Mesodermal cell (in vitro differentiated cells): ENCODE results near the gene STAC2.

Source experiments
- H3K27ac ChIP-seq: 2 replicates; pipeline ENCODE4 v1.7.0; 2013; ENCODE audit warnings: mild to moderate bottlenecking, low read depth, low read length, moderate library complexity; ENCODE audit not compliant: severe bottlenecking
- H3K36me3 ChIP-seq: 2 replicates; pipeline ENCODE4 v1.7.1; 2013; ENCODE audit warnings: mild to moderate bottlenecking, low read length, moderate library complexity; ENCODE audit not compliant: control insufficient read depth, insufficient read depth
- H3K4me1 ChIP-seq: one replicate; pipeline ENCODE4 v1.7.1; 2013; ENCODE audit warnings: mild to moderate bottlenecking, low read length; ENCODE audit not compliant: insufficient read depth, control insufficient read depth, poor library complexity, severe bottlenecking
- H3K4me3 ChIP-seq: 2 replicates; pipeline ENCODE4 v1.7.0; 2013; ENCODE audit warnings: low read length, control low read depth, mild to moderate bottlenecking; ENCODE audit not compliant: insufficient read depth, poor library complexity, severe bottlenecking; ENCODE audit errors: extremely low read depth
- H3K9me3 ChIP-seq: 2 replicates; pipeline ENCODE4 v1.7.1; 2013; ENCODE audit warnings: mild to moderate bottlenecking, low read length, moderate library complexity; ENCODE audit not compliant: control insufficient read depth
- WGBS, 2 experiments: methylation state at CpG; one replicate each; pipeline ENCODE4 v1.1.5; 2013; ENCODE audit warnings: missing lambda C conversion rate in 2 of 2; ENCODE audit not compliant: insufficient coverage in 2 of 2; 5-methylcytosine and 5-hydroxymethylcytosine counted together

STAC2 gene

DNA sequence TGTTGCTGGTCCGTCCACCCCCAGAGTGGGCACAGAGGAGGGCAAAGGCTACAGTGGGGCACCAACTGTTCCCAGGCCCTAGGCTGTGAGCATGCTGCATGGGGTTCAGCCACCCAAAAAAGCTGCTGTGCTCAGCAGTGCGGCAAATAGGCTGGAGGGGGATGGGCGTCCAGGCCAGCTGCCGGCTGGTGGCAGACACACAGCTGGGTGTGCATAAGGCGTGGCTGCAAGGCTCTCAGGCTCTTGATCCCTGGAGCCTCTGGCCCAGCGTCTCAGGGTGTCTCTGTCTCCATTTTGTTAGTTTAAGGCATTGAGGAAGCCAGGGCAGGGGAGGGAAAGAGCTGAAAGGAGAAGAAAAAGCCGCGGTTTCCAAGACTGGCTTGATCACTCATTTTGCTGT is 16.9 kb downstream of the STAC2 start:
- WGBS, 2 experiments = 74 to 76% methylated on average over 4 to 8 of the region's 8 CpGs
- Histone ChIP-seq H3K4me3 (no peak overlapping the region), H3K9me3 (no peaks in the 10 kb centered on the region), H3K36me3 (peaks cover 15% of the 10 kb centered on the region), H3K27ac (no peak overlapping the region), H3K4me1 (peaks cover 9% of the 10 kb centered on the region)

DNA sequence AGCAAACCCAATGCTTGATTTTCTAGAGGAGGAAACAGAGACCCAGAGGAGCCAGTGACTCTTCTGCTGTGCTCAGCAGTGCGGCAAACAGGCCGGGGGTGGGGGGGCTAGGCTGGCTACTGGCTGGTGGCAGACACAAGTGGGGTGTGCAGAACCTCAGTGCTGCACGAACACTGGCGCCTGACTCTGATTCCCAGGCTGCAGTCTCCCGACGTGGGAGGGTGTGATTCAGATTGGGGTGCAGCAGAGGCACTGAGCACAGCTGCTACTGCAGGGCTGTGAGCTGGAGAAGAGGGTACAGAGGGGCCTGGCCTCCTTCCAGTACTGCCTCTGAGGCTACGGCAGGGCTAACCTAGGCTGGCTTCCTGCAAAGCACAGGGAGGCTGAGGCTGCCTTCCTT is 17.6 kb downstream of the STAC2 start:
- H3K27ac ChIP-seq = no peak overlapping the region
- 79 to 85% methylated on average over 4 to 6 of the region's 7 CpGs for WGBS, 2 experiments
- no peak overlapping the region for H3K4me3 ChIP-seq
- peaks cover 9% of the 10 kb centered on the region for H3K4me1 ChIP-seq
- peaks cover 22% of the 10 kb centered on the region for H3K36me3 ChIP-seq
- H3K9me3 ChIP-seq = no peaks in the 10 kb centered on the region

DNA sequence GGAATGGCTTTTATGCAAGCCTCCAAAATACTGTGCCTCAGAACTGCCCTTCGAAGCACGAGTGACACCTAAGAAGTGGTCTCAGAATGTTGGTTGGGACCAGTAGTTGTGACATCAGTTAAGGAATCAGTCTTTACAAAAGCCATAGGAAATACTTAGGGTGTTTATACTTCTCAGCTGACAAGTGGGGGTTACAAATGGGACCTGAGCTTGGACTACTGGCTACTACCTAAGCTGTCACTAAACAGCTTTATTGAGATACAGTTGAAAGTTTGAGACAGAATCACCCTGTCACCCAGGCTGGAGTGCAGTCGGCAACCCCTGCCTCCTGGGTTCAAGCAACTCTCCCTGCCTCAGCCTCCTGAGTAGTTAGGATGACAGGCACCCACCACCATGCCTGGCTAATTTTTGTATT is 20.6 kb downstream of the STAC2 start:
- peaks cover 13% of the 10 kb centered on the region for H3K4me1 ChIP-seq
- H3K4me3 ChIP-seq = no peak overlapping the region
- no peaks in the 10 kb centered on the region for H3K9me3 ChIP-seq
- peaks cover 46% of the 10 kb centered on the region for H3K36me3 ChIP-seq
- no peak overlapping the region for H3K27ac ChIP-seq
- WGBS, 2 experiments = 94 to 100% methylated on average over 2 to 3 of the region's 3 CpGs

DNA sequence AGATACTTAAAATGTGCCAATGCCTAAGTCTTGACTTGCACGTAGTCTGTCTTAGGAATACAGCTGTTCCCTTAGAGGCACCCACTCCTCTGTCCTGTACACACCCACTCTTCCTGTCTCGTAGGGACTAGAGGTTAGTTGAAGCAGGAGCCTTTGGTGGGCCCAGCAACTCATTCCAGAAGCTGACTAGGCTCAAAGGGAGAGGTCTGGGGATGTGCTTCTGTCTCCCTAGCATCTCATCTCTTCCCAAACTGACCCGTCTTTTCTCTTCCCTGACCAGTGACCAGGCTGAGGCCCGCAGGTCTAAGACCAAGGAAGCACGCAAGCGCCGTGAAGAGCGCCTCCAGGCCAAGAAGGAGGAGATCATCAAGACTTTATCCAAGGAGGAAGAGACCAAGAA is 21.5 kb downstream of the STAC2 start:
- Histone ChIP-seq H3K4me3 (no peak overlapping the region), H3K36me3 (peaks cover 46% of the 10 kb centered on the region), H3K9me3 (no peaks in the 10 kb centered on the region), H3K27ac (no peak overlapping the region), H3K4me1 (peaks cover 8% of the 10 kb centered on the region)
- WGBS, 2 experiments = 100% methylated on average over 1 to 2 of the region's 8 CpGs

DNA sequence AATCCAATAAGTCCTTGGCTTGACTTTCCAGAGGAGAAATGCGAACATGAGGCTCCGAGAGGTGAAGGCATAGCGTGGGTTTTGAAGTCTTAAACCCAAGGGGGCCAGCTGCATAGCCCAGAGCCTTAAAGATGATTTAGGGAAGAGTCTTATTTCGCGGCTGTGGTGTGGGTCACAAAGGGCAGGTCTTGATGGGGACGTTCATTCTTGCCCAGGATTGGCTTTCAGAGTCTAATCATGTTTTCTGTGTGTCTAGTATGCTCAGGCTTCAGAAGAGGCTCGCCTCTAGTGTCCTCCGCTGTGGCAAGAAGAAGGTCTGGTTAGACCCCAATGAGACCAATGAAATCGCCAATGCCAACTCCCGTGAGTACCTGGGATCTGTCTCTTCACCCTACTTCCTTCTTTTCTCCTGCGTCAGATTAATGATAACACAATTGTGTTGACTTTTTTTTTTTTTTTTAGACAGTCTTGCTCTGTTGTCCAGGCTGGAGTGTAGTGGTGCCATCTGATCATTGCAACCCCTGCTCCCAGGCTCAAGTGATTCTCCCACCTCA is 24.7 kb downstream of the STAC2 start:
- Histone ChIP-seq H3K4me1 (peaks cover 11% of the 10 kb centered on the region), H3K27ac (peak overlapping the region; percentile 99), H3K36me3 (peaks cover 46% of the 10 kb centered on the region), H3K9me3 (no peaks in the 10 kb centered on the region), H3K4me3 (peak overlapping the region; percentile 94)
- 35 to 43% methylated on average over 6 to 9 of the region's 11 CpGs for WGBS, 2 experiments

DNA sequence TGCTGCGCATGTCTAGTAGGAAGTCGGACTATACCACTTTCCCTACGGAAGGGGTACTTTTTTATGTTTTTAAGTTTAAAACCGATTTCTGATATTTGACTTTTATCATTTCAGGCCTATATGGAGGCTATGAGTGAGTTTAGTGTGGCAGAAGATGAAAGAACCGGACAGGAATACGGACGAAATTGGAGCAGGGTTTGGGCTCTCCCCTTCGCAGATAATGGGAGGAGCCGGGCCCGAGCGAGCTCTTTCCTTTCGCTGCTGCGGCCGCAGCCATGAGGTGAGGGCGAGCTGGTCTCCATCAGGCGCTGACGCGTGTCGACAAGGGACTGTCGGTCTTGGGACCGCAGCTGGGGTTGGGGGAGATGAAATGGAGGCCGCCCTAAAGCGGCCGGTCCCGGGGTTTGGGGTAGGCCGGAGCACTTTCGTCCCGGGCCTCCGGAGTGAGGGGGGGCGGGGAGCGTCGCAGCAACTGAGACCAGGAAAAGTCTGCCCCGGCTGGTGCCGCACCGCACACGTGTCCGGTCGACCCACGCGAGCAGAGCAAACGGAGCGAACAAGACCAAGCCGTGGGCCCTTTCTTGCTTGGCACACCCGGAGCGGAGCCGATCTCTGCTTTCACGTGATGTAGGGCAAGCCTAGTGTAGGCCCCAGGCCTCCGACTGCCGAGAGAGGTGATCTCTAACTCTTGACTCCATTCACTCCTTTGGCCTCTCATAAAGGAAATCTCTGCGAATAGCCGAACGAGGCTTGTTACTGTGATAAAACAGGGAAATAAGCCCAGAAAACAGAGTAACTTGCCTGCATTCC is 25.5 kb downstream of the STAC2 start, which contains the start of gene RPL19:
Gene RPL19, plus strand, starts transcription at position 214 of the 810 bp plus-strand sequence. Its CDS starts 62 bp downstream, at position 276.
- Histone ChIP-seq H3K9me3 (no peaks in the 10 kb centered on the region), H3K36me3 (peaks cover 46% of the 10 kb centered on the region), H3K4me3 (peak within 1 kb of the TSS; percentile 94), H3K27ac (peak within 1 kb of the TSS; percentile 99), H3K4me1 (peaks cover 19% of the 10 kb centered on the region)
- WGBS, 2 experiments = 0% methylated on average over 42 to 43 of the region's 52 CpGs

DNA sequence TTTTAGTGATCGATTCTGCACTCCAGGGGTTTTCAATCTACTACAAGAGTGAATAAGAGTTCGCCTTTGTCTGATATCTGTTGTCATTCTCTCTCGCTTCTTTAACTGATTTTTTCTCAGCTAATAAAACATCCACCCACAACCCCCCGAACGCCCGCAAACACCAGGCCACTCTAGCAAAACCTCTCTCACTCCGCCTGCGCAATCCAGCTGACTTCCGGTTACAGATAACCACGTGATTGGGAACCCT is 26.0 kb downstream of the STAC2 start:
- WGBS, 2 experiments = 0 to 3% methylated on average over 1 to 6 of the region's 10 CpGs
- no peaks in the 10 kb centered on the region for H3K9me3 ChIP-seq
- H3K4me3 ChIP-seq = peak overlapping the region; percentile 94

DNA sequence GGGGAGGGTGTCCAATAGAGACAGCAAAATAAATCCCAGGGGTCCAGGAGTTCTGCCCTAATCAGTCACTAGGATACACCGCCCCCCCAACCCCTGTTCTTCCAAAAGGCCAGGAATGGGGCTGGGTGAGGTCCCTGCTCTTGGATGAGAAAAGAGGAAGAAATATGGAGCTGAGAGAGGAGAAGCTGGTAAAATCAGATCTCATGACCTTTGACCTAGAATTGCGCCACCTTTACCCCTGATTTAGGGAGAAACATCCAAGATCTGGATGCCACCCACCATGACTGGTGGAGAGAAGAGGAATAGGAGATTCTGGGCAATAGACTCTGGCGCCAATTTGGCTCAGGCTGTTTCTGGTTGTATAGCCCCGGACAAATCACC is 27.6 kb downstream of the STAC2 start:
- Histone ChIP-seq H3K4me1 (peaks cover 26% of the 10 kb centered on the region), H3K9me3 (no peaks in the 10 kb centered on the region), H3K4me3 (peak overlapping the region; percentile 72), H3K27ac (no peak overlapping the region), H3K36me3 (peaks cover 34% of the 10 kb centered on the region)
- WGBS, 2 experiments = 83% methylated on average over 2 of the region's 4 CpGs; no CpG with 5 or more reads in 1 of the 2 experiments

More for the DNA sequence above, 26.0 kb downstream of the STAC2 start:
- H3K4me1 ChIP-seq = peaks cover 23% of the 10 kb centered on the region
- peaks cover 40% of the 10 kb centered on the region for H3K36me3 ChIP-seq
- H3K27ac ChIP-seq = peak overlapping the region; percentile 99

DNA sequence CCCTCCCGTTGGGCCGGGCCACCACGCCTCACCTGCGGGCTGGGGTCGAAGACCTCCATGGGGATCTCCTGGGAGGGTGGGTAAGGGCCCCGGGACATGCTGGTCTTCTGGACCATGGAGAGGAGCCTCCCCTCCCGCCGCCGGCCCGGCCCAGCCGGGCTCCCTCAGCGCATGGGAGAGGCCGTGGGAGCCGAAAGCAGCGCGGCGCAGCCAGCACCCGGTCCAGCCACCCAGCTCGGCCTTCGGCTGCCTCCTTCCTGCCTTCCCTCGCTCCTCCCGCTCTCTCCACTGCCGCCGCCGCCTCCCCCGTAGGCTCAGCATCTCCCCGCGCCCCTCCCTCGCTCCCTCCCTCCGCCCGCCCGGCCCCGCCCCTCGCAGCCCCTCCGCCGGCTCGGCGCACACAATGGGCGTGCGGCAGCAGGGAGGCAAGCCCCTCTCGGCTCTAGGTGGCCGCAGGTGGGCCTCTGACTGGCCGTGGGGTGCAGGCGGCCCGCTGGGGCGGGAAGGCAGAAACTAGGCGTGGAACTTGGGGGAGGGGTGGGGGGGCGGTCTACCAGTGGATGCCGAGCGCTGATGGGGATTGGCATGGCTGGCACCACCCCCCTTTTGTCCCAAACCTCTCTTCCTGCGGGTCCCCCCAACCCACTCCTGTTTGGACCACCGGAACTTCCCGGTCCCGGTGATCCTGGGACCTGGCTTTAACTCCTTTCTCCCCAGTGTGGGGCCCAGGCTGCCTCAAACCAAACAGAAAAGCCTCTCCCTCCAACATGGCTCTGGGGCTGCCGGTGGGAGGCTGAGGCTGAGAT is 28.2 kb downstream of the STAC2 start, which contains the start of gene CACNB1:
Gene CACNB1, minus strand, starts transcription at position 290 of the 806 bp plus-strand sequence. Its CDS starts 174 bp downstream, at position 116.
- no peaks in the 10 kb centered on the region for H3K9me3 ChIP-seq
- no peak within 1 kb of the TSS for H3K27ac ChIP-seq
- peak within 1 kb of the TSS; percentile 72 for H3K4me3 ChIP-seq
- WGBS, 2 experiments = 1% methylated on average over 21 to 31 of the region's 55 CpGs
- peaks cover 26% of the 10 kb centered on the region for H3K4me1 ChIP-seq
- peaks cover 31% of the 10 kb centered on the region for H3K36me3 ChIP-seq

DNA sequence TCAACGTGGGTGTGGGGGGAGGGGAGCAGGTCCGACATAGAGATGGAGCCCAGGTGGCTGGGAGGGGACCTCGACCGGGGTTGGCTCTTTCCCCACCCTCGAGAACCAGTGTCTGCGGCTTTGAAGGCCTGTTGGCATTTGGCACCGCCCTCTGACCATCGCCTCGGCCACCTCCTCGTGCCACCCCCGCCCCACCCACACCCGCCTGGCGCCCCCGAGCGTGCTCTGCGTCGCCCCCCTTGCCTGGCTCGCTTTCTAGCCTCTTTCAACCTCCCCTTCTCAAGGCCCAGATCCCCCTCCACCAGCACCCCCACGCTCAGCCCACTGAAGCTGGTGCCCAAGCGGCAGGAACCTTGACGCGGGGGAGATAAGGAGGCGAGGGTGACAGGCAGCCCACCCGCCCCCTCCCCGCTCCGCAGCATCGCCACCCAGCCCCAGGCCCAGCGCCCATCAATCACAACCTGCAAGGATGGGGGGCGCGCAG is 28.9 kb downstream of the STAC2 start:
- Histone ChIP-seq H3K4me1 (peaks cover 22% of the 10 kb centered on the region), H3K36me3 (peaks cover 31% of the 10 kb centered on the region), H3K9me3 (no peaks in the 10 kb centered on the region), H3K27ac (no peak overlapping the region), H3K4me3 (peak overlapping the region; percentile 72)
- WGBS, 2 experiments = 3 to 5% methylated on average over 4 to 10 of the region's 30 CpGs
